Tibial artery (tissue), 4 donors: ENCODE data around the gene C2CD4D.

Source experiments
- DNase-seq, 2 donors: peaks; one replicate each; pipeline ENCODE4 v3.0.0-alpha.2; 2019
- H3K27ac ChIP-seq, 2 donors: fragments of 200-600 bp; sonication (generic) in 1 of 2; 1 replicate in 1 of 2; 2 replicates in 1 of 2; pipeline ENCODE4 v1.5.1; 2018 to 2019; ENCODE audit warnings: mild to moderate bottlenecking in 1 of 2
- H3K27me3 ChIP-seq, 2 donors: fragments of 200-600 bp; sonication (generic) in 1 of 2; one replicate each; pipeline versions ENCODE4 v1.5.1 to v1.6.0; 2016 to 2019
- H3K36me3 ChIP-seq, 3 donors: fragments of 200-600 bp; sonication (generic) in 2 of 3; one replicate each; pipeline ENCODE4 v1.5.1; 2016 to 2019; ENCODE audit warnings: mild to moderate bottlenecking in 2 of 3
- H3K4me1 ChIP-seq, 4 donors: fragments of 200-600 bp; sonication (generic) in 2 of 4; 1 replicate in 3 of 4; 2 replicates in 1 of 4; pipeline ENCODE4 v1.5.1; 2016 to 2019
- H3K4me3 ChIP-seq, 2 donors: fragments of 200-600 bp; sonication (generic) in 1 of 2; 1 replicate in 1 of 2; 2 replicates in 1 of 2; pipeline ENCODE4 v1.5.1; 2018 to 2019; ENCODE audit warnings: mild to moderate bottlenecking in 2 of 2
- H3K9me3 ChIP-seq, 3 donors: fragments of 200-600 bp; sonication (generic) in 1 of 3; one replicate each; pipeline ENCODE4 v1.5.1; 2016 to 2019
- CTCF ChIP-seq, 2 experiments: fragments of 200-600 bp in 1 of 2; fragments of 450-650 bp in 1 of 2; IDR thresholded peaks; one replicate each; pipeline ENCODE4 v1.5.1; 2017 to 2019; ENCODE audit warnings: antibody characterized with exemption in 2 of 2, mild to moderate bottlenecking in 1 of 2, moderate library complexity in 1 of 2
- intact Hi-C: fragments of 100-400 bp; cut with DNase I; formaldehyde crosslinking; loops from one replicate; pipeline ENCODE4 v1.15.0; 2023; ENCODE audit warnings: low total_unique reads

Gene C2CD4D

GRCh38 chr1:151837197-151837596 is 2.4 kb downstream of the C2CD4D start:
- Histone ChIP-seq H3K36me3 (no peaks in the 10 kb centered on the region), H3K27me3 (peaks cover 0 to 65% of the 10 kb centered on the region in 2 donors), H3K27ac (no peak overlapping the region), H3K4me3 (no peak overlapping the region), H3K9me3 (no peaks in the 10 kb centered on the region), H3K4me1 (peaks cover 0 to 32% (median 26%) of the 10 kb centered on the region in 4 donors)
- intact Hi-C loops = no loop called here
- no peak for DNase-seq
- TF ChIP-seq CTCF (IDR thresholded peaks at IDR 0.05) = no peak

GRCh38 chr1:151835596-151835995 is 4.0 kb downstream of the C2CD4D start:
- no peak for DNase-seq
- Histone ChIP-seq H3K9me3 (no peaks in the 10 kb centered on the region), H3K36me3 (no peaks in the 10 kb centered on the region), H3K4me1 (peaks cover 0 to 32% (median 26%) of the 10 kb centered on the region in 4 donors), H3K4me3 (no peak overlapping the region), H3K27me3 (peaks cover 0 to 78% of the 10 kb centered on the region in 2 donors), H3K27ac (no peak overlapping the region)
- intact Hi-C loops = no loop called here
- TF ChIP-seq CTCF (IDR thresholded peaks at IDR 0.05) = no peak

- Histone ChIP-seq H3K4me1 (peaks cover 0 to 29% (median 17%) of the 10 kb centered on the region in 4 donors), H3K36me3 (no peaks in the 10 kb centered on the region), H3K27me3 (peaks cover 0 to 74% of the 10 kb centered on the region in 2 donors), H3K9me3 (no peaks in the 10 kb centered on the region), H3K27ac (no peak overlapping the region), H3K4me3 (no peak overlapping the region)
- intact Hi-C loops = no loop called here
- no peak for DNase-seq
- no peak for TF ChIP-seq CTCF (IDR thresholded peaks at IDR 0.05)
These were observed 5.4 kb downstream of the C2CD4D start for GRCh38 chr1:151834239-151834638.

GRCh38 chr1:151833172-151833900 is 6.3 kb downstream of the C2CD4D start:
- Histone ChIP-seq H3K4me3 (no peak overlapping the region), H3K9me3 (no peaks in the 10 kb centered on the region), H3K36me3 (no peaks in the 10 kb centered on the region), H3K27me3 (peaks cover 0 to 67% of the 10 kb centered on the region in 2 donors), H3K4me1 (peaks cover 0 to 27% (median 8%) of the 10 kb centered on the region in 4 donors), H3K27ac (no peak overlapping the region)
- no peak for DNase-seq
- intact Hi-C loops = no loop called here
- no peak for TF ChIP-seq CTCF (IDR thresholded peaks at IDR 0.05)

- intact Hi-C loops = no loop called here
These were observed 7.2 kb downstream of the C2CD4D start for GRCh38 chr1:151832318-151832980.

More at GRCh38 chr1:151832318-151832980, 7.2 kb downstream of the C2CD4D start:
- no peaks in the 10 kb centered on the region for H3K9me3 ChIP-seq
- peaks cover 0 to 21% (median under 1%) of the 10 kb centered on the region in 4 donors for H3K4me1 ChIP-seq
- no peak for TF ChIP-seq CTCF (IDR thresholded peaks at IDR 0.05)
- no peak overlapping the region for H3K4me3 ChIP-seq
- H3K27ac ChIP-seq = no peak overlapping the region
- no peaks in the 10 kb centered on the region for H3K36me3 ChIP-seq
- peaks cover 0 to 67% of the 10 kb centered on the region in 2 donors for H3K27me3 ChIP-seq
- DNase-seq = no peak
